Gastroesophageal sphincter (tissue), 3 donors: ENCODE results near the gene EIF5AL1.
"Not testable (repeated sequence)": the region's sequence is repeated elsewhere in the genome, so short reads cannot be mapped to it uniquely, and the experiment has no call there.

Source experiments
- POLR2A ChIP-seq, 2 donors: fragments of 450-650 bp; IDR thresholded peaks; one replicate each; pipeline ENCODE4 v1.6.1; 2017; ENCODE audit warnings: antibody characterized with exemption in 2 of 2, mild to moderate bottlenecking in 2 of 2, moderate library complexity in 1 of 2
- POLR2AphosphoS5 ChIP-seq: sonication (generic); formaldehyde crosslinking; IDR thresholded peaks from one replicate; pipeline ENCODE4 v1.6.1; 2017; ENCODE audit warnings: antibody characterized with exemption
- TF ChIP-seq, protein P1 (sequence below), 4 experiments: fragments of 200-600 bp in 2 of 4; fragments of 450-650 bp in 2 of 4; sonication (generic) in 1 of 4; IDR thresholded peaks; one replicate each; pipeline ENCODE4 v1.5.1; 2017 to 2019; ENCODE audit warnings: antibody characterized with exemption in 4 of 4, mild to moderate bottlenecking in 2 of 4, moderate library complexity in 2 of 4

DNA sequence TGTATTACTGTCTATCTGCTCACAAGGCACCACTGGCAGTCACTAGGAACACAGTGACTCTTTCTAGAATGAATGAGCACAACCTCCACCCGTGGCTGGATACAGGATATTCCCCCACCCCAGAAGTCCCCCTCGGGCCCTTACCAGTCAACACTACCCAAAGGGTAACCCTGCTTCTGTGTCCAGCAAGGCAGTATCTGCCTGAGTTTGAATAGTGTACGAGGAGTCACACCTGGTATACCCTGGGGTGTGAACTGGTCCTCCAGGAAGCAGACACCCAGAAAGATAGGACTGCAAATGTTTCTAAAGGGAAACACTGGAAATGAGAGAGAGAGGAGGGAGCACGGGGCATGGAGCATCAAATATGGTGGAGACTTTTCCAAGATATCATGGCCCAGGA, 8.5 kb upstream of the EIF5AL1 start:
- TF ChIP-seq, protein P1, sequence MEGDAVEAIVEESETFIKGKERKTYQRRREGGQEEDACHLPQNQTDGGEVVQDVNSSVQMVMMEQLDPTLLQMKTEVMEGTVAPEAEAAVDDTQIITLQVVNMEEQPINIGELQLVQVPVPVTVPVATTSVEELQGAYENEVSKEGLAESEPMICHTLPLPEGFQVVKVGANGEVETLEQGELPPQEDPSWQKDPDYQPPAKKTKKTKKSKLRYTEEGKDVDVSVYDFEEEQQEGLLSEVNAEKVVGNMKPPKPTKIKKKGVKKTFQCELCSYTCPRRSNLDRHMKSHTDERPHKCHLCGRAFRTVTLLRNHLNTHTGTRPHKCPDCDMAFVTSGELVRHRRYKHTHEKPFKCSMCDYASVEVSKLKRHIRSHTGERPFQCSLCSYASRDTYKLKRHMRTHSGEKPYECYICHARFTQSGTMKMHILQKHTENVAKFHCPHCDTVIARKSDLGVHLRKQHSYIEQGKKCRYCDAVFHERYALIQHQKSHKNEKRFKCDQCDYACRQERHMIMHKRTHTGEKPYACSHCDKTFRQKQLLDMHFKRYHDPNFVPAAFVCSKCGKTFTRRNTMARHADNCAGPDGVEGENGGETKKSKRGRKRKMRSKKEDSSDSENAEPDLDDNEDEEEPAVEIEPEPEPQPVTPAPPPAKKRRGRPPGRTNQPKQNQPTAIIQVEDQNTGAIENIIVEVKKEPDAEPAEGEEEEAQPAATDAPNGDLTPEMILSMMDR (IDR thresholded peaks at IDR 0.05), result not testable (repeated sequence)
- not testable (repeated sequence) for TF ChIP-seq POLR2AphosphoS5; POLR2A (IDR thresholded peaks at IDR 0.05)
